Right lobe of liver (tissue), 4 donors: ENCODE data around the gene COL5A1.

Experiments
- CTCF ChIP-seq, 4 donors: fragments of 200-600 bp in 3 of 4; fragments of 450-650 bp in 1 of 4; IDR thresholded peaks; one replicate each; pipeline versions ENCODE4 v1.5.1 to v1.8.0; 2016 to 2022; ENCODE audit warnings: antibody characterized with exemption in 4 of 4, mild to moderate bottlenecking in 2 of 4
- POLR2A ChIP-seq: fragments of 450-650 bp; IDR thresholded peaks from one replicate; pipeline ENCODE4 v1.6.1; 2017; ENCODE audit warnings: antibody characterized with exemption, mild to moderate bottlenecking
- donor health status: DM: no; HTN: no; CAD: no.
- donor health status: DM: no; HTN: no; CAD: no.
- donor health status: DM: no; HTN: yes; CAD: no.

GRCh38 chr9:134617246-134617645, 24.4 kb upstream of the COL5A1 start:
- TF ChIP-seq CTCF (IDR thresholded peaks at IDR 0.05): no peak
- TF ChIP-seq POLR2A: no peak
